Measurements from ENCODE around the gene DCLK2.

DCLK2 gene

GRCh38 chr4:150283689-150284088 lies 205.4 kb downstream of the DCLK2 start:
- DNase-seq: no peak

- no peak for DNase-seq
Measured at GRCh38 chr4:150286656-150287055, 208.4 kb downstream of the DCLK2 start.

- DNase-seq: no peak
Measured at GRCh38 chr4:150289198-150289597, 211.0 kb downstream of the DCLK2 start.

GRCh38 chr4:150289881-150290280 lies 211.6 kb downstream of the DCLK2 start:
- no peak for DNase-seq

GRCh38 chr4:150297861-150298474 lies 219.7 kb downstream of the DCLK2 start:
- peak in 1 of 4 experiments; percentile 3 for DNase-seq

- DNase-seq: no peak
Measured at GRCh38 chr4:150299816-150300215, 221.6 kb downstream of the DCLK2 start.

- no peak for DNase-seq
Measured at GRCh38 chr4:150302553-150302952, 224.3 kb downstream of the DCLK2 start.

- DNase-seq: no peak
Measured at GRCh38 chr4:150305995-150306394, 227.8 kb downstream of the DCLK2 start.

GRCh38 chr4:150306719-150307118 lies 228.5 kb downstream of the DCLK2 start:
- no peak for DNase-seq

All from activated naive CD4-positive, alpha-beta T cell (primary cell).